Kidney glomerular epithelial cell (primary cell): ENCODE measurements around the gene TM4SF5.
A peak's percentile ranks its signal among the peaks of the same experiment; 100 is the strongest.

Source experiments
- DNase-seq: peaks from one replicate; lab custom pipeline; 2025; lab: John Stamatoyannopoulos, UW

TM4SF5 gene

DNA sequence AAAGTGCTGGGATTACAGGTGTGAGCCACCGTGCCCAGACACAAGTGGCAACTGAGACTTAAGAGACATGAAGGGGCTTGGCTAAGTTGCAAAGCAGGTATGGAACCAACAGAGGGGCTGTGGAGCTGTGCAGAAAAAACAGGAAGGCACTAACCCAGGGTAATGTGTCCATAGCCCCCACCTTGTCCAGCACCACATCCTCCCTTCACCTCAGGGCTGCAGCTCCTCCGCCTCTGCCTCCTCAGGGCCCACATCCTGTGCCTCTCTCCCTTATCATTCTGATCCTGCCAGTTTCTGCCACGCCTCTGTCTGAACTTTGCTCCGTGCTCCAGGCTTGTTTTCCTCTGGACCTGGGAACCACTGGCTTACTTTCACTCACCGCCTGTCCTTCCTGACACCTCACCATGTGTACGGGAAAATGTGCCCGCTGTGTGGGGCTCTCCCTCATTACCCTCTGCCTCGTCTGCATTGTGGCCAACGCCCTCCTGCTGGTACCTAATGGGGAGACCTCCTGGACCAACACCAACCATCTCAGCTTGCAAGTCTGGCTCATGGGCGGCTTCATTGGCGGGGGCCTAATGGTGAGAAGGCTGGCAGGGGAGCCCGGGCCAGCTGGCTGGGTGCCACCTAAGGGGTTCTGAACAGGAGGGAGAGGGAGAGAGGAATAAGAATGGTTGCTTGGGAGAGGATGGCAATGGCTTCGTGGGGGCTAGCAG lies at the start of gene TM4SF5:
Gene TM4SF5 (plus strand): TSS at position 368 of the 716 bp plus-strand sequence. CDS start 37 bp downstream, at position 405.
- DNase-seq: no peak

DNA sequence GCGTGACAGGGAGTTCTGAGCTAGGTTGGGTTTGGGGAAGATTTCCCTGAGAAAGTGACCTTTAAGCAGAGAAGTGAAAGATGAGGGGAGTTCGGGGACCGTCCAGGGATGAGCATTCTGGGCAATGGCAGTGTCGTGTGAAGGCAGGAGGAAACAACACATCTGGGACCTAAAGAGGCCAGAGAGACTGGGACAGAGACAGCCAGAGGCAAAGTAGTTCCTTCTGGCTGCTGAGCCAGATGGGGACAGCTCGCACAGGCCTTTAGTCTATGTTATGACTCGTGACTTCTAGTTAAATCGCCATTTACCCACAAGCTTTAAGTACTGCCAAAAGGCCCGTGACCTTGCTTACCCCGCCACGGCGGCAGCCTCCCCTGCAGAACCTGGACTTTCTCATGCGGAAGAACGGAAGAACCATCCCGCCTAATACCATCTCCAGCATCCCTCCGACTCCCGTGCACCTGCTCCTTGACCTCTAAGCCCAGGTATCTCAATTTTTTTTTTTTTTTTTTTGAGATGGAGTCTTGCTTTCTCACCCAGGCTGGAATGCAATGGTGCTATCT lies 48.9 kb upstream of the TM4SF5 start:
- DNase-seq: no peak

DNA sequence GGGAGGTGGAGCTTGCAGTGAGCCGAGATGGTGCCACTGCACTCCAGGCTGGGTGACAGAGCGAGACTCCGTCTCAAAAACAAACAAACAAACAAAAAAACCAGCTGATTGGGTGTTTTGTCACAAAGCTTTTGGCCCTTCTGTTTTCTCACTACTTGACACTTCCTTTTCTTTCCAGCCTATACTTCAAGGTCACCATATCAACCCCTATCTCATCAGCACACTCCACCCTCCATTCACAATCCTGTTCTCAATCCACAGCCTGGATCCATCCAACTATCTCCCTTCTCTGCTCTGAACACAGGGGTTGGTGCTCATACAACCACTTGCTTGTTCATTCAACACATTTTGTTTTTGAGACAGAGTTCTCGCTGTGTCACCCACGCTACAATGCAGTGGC lies 47.0 kb upstream of the TM4SF5 start:
- DNase-seq: no peak

DNA sequence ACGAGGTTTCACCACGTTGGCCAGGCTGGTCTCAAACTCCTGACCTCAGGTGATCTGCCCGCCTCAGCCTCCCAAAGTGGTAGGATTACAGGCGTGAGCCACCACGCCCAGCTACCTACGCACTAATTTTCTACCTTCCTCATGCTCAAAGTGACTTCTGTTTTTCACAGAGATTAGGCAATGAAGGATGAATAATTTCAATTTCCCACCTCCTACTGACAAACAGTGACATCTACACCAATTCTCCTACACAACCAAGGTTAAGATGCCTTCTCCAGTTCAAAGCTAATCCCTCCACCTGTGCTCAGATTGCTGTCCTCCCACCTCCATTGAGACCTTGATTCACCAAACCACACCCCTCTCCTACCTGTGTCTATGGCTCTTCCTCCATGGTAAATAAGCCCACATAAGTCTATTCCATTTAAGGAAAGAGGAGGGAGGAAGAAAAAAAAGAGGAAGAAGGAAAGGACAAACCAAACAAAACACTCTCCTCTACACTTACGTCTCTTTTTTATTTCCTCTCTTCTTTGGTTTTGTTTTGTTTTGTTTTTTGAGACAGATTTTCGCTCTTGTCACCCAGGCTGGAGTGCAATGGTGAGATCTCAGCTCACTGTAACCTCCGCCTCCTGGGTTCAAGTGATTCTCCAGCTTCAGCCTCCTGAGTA lies 45.9 kb upstream of the TM4SF5 start:
- no peak for DNase-seq

DNA sequence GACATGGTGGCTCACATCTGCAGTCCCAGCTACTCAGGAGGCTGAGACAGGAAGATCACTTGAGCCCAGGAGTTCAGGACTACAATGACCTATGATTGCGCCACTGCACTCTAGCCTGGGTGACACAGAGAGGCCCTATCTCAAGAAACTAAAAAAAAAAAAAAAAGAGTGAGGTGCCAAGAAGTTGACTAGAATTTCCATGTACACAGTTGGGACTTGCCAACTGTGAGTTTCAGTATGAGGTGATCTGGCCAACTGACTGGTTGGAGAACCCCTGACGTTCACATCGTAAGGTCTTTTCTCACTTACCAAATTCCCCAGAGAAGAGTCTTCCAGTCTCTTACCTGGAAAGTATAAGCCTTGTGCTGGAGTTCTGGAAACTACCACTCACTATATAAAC lies 43.6 kb upstream of the TM4SF5 start:
- no peak for DNase-seq

DNA sequence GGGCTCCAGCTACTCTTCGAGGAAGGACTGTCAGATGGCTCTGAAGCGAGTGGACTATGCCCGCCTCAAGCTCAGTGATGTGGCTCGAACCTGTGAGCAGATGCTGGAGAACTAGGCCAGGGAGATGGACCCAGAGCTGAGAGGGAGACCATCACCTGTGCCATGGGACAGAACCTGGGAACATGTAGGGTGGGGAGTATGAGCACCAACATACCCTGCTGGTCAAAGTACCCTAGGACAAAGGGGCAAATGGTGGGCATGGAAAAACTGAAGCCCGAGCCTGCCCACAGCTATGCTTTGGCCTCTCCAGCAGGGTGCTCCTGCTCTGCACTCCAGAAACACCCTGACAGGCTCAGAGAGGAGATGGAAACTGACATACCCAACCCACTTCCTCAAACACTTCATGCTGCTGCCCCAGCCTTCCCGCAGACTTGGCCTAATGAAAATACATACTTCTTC lies 38.6 kb upstream of the TM4SF5 start:
- DNase-seq: no peak

- DNase-seq: no peak
Measured at GRCh38 chr17:4734857-4735475, 36.7 kb upstream of the TM4SF5 start.

DNA sequence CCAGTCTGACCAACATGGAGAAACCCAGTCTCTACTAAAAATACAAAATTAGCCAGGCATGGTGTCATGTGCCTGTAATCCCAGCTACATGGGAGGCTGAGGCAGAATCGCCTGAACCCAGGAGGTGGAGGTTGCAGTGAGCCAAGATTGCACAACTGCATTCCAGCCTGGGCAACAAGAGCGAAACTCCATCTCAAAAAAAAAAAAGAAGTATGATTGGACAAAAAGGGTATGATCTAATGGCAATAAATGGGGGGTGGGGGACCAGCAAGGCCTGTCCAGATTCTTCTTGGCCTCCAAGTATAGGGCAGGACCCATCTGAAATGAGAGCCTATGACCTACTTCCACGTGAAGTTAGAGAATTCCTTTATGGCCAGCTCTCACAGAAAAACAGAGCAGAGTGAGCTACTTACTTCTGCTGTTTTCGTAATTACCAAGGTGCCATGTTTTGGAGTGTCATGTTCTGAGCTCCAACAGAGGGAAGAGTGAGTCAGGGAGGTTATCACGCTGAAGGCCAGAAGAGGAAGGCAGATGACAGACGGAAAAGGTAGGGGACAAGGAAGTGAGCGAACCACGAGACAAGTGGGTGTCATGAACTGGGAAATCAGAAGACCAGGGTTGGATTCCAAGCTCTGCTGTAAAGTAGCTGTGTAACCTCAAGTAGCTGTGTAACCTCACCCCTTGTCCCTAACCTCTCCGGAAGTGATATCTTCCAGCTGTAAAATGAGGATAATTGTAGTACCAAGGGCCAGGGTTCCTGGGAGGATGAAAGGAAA lies 35.6 kb upstream of the TM4SF5 start:
- no peak for DNase-seq

DNA sequence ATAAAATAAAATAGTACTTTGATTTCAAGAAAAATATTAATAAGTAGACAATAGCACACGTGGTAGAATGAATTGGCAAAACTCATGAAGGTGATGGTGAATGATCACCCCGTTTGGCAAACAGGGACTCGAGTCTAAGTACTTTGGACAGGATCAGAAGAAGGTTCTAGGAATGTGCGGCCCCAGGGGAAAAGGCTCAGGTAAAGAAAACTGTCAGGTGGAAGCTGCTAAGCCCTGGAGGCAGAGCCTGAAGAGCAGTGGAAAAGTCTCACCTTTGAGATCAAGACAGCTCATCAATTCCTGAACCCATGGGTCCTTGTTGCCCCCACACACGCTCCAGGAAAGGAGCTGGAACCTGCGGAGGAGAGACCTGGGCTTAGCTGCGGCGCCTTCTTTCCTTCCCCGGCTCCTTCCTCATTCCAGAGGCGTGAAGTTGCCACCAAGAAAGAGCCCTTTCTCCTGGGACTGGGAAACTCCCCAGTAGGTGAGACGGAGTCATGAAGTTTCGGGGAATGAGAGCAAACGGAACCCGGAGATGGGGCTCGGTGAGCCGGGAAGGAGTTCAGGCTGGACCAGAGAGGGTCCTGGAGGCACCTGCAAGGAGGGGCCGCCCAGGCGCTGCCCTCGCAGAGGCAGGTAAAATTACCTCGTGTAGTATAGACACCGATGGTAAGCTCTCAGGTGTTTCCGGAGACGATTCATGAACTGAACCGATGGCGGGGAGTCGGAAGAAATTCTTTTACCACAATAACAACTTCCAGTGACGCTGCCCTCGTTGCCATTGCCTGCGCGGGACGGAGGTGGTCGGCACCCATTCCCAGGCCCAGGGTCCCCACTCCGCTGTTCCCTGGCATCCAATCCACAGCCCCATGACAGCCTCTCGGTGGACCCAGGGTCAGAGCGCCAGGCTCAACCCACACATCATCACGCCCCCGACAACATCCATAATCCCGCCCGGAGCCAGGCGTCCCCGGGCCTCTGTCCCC lies 33.3 kb upstream of the TM4SF5 start:
- DNase-seq: peak; percentile 23

DNA sequence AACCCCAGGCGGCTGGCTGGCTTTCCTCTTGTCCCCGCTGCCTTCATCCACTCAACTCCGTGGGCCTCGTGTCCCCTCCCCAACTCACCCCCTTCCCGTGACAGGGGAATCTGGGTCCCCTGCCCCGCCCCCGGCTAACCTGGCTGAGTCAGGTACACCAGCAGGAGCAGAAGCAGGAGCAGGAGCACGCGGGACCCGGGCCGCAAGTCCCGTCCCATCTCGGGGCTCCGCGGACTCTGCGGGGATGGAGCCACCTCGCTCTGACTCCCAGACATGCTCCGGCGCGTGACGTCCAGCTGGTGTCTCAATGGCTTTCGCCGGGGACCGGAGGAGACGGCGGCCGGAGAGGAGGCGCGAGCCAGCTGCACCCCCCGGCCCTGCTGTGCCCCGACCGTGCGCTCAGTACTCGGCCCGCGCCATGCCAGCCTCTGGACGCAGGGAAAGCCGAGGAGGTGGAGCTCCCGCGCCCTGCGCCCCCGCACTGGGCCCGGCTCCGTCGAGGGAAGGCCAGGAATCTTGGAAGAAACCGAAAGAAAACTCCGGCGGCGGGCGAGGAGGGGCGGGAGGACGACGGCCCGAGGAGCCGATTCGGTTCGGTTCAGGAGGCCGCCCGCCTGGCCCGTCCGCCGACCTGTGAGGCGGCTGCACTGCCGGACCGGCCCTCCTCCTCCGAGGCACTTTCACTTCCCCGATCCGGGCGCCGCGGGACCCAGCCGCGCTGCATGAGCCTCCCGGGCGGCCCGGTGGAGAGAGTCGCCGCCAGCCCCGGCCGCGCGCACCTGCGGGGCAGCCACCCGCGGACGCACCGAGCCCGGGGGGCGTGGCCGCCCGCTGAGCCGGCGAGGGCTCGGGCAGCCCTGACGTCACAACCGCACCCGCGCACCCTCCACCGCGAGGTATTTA lies 32.3 kb upstream of the TM4SF5 start, which contains the start of the genes CXCL16 and ZMYND15:
Gene CXCL16 (minus strand): TSS at position 807 of the 903 bp plus-strand sequence. CDS start 589 bp downstream, at position 218.
Gene ZMYND15 (plus strand): TSS at position 712 of the 903 bp plus-strand sequence. CDS start 716 bp downstream, outside the sequence.
- peak; percentile 31 for DNase-seq

- no peak for DNase-seq
Measured at GRCh38 chr17:4740025-4740351, 31.7 kb upstream of the TM4SF5 start.

GRCh38 chr17:4740584-4740983 lies 31.1 kb upstream of the TM4SF5 start:
- no peak for DNase-seq

DNA sequence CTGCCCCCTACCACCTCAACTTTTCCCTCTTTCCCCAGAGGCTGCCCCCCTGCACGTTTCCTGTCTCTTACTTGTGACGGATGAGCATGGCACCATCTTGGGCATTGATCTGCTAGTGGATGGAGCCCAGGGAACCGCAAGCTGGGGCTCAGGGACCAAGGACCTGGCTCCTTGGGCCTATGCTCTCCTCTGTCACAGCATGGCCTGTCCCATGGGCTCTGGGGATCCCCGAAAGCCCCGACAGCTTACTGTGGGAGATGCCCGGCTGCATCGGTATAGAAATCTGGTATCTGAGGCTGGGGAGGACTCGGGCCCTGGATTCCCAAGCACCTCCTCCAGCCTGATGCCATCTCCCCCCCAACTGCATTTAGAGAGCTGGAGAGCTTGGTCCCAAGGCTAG lies 30.1 kb upstream of the TM4SF5 start:
- DNase-seq: no peak

- no peak for DNase-seq
Measured at GRCh38 chr17:4742133-4742532, 29.6 kb upstream of the TM4SF5 start.

DNA sequence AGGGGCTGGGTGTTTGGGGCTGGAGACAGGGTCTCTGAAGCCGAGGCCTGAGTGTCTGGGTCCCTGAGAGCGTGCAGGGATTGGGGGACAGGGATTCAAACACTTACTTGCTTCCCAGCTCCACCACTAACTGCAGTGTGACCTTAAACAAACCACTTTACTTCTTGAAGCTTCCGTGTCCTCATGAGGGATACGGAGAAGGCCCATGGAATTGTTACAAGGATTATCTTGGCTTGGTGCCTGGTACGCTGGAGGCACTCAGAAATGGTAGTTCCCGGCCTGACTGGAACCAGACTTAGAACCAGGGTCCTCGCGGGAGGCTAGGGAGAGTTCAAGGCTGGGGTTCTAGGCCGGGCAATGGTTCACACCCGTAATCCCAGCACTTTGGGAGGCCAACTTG lies 29.1 kb upstream of the TM4SF5 start:
- no peak for DNase-seq

DNA sequence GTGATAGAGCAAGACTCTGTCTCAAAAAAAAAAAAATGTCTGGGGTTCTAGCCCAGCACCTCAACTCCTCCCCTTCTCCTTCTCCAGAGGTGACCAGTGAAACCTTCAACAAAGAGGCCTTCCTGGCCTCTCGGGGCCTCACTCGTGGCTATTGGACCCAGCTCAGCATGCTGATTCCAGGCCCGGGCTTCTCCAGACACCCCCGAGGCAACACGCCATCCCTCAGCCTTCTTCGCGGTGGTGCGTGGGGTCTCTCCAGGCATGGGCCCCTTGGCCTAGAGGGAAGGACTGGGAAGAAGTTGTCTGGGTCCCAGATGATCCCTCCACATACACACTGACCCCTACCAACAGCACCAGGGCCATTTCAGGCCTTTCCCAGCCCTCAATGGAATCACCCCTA lies 28.5 kb upstream of the TM4SF5 start:
- DNase-seq: no peak

DNA sequence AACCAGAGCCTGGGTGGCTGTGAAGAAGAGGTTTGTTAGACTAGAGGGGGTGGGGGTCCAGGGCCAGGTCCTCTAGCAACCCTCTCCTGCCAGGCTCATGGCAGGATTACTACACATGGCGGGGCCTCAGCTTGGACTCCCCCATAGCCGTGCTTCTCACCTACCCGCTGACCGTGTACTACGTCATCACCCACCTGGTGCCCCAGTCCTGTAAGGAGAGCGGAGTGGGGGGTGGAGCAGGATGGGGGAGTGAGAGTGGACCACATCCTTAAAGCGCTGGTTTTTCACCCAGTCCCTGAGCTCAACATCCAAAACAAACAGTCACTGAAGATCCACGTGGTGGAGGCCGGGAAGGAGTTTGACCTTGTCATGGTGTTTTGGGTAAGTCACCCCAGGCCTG lies 27.8 kb upstream of the TM4SF5 start:
- no peak for DNase-seq

DNA sequence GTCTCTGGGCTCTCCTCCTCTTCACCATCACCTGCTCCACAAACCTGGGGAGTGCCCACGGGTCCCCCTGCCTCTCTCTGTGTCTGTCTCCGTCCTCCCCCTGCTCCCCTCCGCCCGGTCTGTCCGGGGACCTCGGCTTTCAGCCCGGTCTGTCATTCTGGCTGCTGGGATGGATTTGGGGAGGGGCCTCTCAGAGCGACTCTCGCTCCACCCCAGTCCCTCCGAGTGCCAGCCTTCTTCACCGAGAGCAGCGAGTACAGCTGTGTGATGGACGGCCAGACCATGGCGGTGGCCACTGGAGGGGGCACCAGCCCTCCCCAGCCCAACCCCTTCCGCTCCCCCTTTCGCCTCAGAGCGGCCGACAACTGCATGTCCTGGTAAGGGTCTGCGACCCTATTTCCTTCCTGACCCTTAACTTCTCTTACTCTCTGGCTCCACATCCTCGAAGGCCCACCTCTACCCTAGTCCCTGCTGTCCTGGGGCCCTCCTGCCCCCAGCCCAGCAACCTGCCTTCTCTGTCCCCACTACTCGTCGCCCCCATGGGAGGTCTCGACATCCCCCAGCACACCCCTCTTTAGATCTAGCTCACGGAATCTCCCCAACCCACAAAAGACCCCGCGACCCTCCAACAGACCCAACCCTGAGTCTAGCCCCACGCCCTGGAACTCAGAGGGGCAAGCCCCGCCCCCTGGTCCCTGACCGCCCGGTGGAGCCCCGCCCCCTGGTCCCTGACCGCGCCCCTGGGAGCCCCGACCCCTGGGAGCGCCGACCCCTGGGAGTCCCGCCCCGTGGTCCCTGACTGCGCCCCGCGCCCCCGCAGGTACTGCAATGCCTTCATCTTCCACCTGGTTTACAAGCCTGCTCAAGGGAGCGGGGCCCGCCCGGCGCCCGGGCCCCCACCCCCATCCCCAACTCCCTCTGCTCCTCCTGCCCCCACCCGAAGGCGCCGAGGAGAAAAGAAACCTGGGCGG lies 26.4 kb upstream of the TM4SF5 start:
- no peak for DNase-seq
